GM18951 (cell line): ENCODE data around the gene FAM107B.

Source experiments
- POLR2A ChIP-seq: IDR thresholded peaks from 4 replicates; pipeline ENCODE4 v1.6.1; 2011; ENCODE audit warnings: mild to moderate bottlenecking; ENCODE audit not compliant: insufficient read length, insufficient read depth; ENCODE audit errors: extremely low read depth
- in situ Hi-C: fragments of 300-500 bp; cut with MboI; formaldehyde crosslinking; loops from one replicate; pipeline ENCODE4 v1.12.0; 2022; ENCODE audit warnings: low sequenced_read_pairs, mixed read lengths, inconsistent platforms; ENCODE audit not compliant: unreplicated experiment

Gene FAM107B

DNA sequence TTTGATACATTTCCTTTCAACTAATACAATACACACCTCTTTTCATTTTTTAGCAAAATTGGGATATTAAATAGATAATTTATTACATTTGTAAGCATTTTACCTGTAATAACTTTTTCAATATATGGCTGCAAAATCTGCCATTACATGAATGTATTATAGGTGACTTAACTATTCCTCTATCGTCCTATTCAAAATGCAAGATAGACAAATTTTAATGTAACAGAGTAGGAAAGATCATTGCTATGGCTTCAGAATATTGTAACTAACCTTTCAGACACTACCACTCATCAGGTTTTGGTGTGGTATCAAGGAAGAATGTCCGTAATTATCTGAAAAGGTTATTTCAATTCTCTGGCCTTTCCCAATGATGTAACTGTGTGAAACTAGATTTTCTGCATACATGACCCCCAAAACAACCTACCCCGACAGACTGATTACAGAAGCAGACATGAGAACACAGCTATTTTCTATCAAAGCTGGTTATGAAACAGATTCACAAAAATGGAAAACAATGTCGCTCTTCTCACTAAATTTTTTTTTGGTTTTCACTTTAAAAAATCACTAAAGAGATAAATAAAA, 211.2 kb downstream of the FAM107B start:
- in situ Hi-C loops, result no loop called here
- no peak for TF ChIP-seq POLR2A

DNA sequence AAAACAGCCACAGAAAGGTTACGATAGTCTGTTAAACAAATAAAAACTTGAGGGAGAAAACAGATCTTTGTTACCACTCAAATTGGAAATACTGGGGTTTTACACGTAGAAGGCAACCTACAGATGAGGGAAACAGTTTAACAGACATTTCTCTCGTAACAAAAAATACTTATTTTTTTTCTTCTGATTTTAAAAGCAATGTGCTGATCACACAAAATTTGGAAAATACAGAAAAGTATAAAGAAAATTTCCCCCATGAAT, 211.7 kb downstream of the FAM107B start:
- in situ Hi-C loops, result no loop called here
- no peak for TF ChIP-seq POLR2A

DNA sequence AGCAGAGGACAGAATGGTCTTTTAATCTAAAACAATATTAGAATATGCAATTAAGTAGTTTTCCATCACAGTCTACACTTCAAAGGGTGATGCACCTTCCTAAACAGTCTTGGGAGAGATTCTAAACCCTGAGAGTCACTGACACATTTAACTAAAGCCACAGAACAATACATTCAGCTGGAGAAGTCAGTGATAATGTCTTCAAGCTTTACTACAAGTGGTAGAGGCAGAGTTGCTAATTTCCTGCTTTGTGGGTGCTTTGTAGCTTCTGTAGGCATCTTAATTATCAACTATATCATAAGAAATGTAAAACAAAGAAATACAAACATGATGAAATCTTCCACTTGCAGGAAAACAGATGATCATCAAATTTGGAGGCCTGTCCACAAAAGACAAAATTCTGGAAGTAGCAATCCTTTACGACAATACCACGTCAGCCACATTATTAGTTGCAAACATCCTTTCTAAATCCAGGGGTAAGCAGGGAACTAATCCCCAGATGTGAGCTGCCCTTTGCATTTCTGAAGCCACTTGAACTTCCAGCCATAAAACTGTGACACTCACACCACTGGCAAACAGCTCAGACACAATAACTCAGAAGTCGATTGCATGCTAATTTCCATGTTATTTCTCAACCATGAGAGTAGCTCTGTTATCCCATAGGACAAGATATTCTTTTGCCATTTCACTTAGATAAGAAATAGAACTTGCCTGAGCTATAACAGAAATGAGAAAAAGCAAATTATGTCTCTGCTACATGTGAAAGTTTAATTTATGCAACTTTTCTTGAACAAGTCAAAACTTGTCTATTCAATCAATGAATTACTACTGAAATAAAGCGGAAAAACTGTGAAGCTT, 212.2 kb downstream of the FAM107B start:
- no peak for TF ChIP-seq POLR2A
- in situ Hi-C loops, result no loop called here

DNA sequence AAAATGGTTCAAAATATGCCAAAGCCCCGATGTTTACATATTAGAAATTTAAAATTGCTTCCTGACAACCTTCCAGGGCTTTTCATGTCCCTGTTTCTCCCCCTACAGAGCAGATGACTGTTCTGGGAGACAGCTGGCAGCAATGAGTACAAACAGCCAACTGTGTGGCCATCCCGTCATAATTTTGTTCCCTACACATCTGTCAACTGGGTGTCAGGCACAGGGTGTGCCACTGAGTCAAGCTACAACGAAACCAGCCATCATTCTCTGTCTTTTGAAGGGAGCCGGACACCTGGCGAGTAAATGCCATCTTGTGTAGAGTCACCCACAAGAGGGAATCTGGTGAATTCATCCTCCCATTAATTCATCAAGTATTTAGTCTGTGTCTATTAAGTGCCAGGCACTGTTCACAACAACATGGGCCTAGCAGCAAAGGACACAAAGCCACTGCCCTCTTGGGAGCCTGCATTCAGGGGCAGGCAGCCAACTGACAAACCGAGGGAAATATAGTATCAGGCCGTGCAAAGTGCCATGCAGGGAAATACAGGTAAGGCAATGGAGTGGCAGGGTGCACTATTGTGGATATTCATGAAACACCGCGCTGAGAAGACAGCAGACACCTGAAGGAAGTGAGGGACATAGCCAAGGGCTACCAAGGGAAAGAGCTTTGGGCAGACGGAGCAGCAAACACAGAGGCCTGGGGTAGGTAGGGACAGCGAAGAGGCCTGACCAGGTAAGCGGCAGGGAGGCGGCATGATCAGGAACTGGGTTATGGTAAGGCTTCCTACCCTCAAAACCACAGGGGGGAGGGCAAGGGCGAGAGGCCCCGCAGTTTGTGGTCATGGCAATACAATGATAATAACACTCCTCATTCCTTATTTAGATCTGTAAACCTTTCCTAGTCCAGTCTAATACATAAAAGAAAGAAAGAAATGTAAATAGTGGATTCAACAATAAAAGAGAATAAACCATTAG, 213.6 kb downstream of the FAM107B start:
- in situ Hi-C loops, result no loop called here
- no peak for TF ChIP-seq POLR2A

DNA sequence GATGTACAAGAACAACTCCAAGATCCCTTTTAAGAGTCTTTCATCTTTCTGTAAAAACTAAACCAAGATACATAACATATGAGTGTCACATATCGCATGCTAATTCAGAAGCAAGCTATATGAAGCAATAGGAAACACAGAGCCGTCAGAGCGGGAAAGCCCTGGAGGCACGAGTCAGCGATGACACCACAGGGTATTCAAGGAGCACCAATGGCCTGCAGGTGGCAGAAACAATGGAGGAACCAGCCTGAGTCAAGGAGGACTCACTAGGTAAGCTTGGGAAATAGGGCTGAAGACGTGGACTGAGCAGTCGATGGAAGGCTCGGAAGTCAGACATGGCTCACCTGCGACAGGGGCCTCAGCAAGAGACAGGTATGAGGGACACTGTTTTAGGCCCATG, 214.4 kb downstream of the FAM107B start:
- in situ Hi-C loops, result no loop called here
- no peak for TF ChIP-seq POLR2A

DNA sequence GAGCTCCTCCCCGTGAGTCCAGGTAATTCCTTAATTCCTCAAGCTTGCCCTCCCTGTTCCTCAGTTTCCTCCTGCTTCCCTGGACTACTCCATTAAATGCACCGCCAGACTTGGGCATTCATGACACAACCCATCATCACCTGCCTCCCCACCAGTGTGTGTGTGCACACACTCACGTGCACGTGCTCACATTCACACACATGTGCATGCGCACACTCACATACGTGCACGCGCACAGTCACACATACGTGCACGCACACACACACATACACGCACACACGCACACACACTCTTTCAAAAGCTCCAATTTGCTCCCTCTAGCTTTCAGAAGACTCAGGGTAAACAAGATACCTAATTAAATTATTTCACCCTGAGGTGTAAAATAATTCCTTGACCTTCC, 216.7 kb downstream of the FAM107B start:
- no peak for TF ChIP-seq POLR2A
- in situ Hi-C loops, result no loop called here

DNA sequence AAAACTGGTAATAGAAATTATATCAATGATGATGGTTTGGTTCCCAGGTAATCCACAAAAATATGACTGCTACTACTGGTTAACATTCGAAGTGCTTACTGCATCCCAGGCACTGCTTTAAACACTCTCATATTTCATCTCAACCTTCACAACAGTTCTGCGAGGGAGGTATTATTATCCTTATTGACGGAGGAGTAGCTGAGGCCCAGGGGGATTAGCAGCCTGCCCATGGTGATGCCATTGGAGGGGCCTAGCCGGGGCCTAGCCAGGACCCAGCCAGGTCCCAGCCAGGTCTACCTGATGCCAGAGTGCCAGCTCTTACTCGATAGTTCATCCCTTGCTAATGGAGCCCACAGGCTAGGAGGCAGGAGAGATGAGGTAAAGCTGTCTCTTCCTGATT, 217.1 kb downstream of the FAM107B start:
- TF ChIP-seq POLR2A, result no peak
- in situ Hi-C loops, result no loop called here

DNA sequence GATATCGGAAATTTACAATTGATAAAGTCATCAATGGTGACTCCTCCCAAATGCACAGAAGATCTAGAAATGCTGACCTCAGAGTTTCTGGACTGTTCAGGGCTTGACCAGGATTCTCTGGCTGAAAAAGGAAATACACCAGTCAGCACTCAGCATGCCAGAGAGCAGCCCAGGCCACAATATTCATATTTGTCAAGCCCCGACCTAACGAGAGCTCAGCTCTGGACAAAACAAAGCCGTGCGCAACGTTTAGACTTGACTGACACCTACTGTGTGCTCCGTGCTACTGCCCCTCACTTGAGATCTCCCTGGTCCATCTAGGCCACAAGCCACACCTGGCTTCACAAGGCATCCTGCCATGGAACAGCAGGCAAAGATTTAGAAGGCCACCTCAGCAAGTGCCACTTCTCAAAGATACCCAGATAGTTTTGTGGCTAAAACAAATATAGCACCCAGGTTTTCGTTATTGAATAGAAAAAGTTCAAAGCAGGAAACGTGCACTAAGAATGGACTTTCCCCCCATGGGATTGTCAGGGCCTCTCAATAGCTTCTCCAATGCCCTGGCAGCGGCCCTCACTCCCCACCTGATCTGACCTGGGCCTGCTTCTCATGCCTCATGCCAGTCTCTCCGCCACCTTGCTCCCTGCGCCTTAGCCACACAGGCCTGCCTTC, 218.3 kb downstream of the FAM107B start:
- in situ Hi-C loops, result no loop called here

DNA sequence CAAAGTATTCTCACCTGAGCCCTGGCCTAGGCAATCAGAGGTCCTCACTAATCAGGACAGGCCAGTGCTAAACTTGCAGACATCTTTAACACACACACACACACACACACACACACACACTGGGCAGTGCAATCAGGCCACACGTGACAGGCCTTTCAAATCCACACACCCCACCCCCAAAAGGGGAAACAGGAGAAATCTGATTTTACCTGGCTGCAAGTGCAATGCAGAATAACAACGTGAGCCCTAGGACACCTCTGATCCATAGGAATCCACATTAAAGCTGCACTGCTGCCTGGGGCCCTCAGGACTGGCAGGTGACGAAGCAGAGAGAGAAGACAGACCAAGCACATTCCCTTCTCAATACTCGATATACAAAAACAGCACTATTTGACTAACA, 218.9 kb downstream of the FAM107B start:
- in situ Hi-C loops, result no loop called here
- no peak for TF ChIP-seq POLR2A

More for the DNA sequence above, 218.3 kb downstream of the FAM107B start:
- TF ChIP-seq POLR2A, result no peak

DNA sequence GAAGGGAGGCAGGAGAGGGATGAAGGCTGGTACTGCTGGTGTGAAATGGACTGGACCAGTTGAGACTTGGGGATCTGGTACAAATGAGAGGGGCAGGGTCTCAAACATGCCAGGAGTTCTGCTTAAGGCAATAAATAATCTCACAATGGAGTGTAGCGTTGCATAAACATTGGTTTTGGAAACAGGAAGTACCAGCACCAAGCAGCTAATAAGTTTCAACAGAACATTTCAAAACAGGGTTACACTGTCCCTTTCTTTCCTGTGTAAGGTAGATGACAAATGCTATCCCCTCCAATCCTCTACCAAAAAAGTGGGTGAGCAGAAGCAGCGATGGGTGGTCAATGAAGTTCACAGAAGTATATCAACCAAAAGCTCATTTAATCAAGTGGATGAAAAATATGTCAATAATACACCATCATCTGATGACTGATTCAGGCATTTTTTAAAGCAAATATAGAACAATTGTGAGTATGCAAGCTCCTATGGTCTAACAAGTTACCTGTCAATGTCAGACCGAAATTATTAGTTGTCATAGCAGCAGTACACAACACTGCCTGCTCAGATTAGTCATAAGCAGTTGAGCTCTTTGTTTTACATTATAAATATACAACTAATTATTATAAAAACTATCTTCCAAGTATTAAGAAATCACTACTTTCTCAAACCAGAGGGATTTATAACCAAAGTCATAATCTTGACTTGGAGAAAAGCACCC, 220.0 kb downstream of the FAM107B start:
- in situ Hi-C loops, result no loop called here

DNA sequence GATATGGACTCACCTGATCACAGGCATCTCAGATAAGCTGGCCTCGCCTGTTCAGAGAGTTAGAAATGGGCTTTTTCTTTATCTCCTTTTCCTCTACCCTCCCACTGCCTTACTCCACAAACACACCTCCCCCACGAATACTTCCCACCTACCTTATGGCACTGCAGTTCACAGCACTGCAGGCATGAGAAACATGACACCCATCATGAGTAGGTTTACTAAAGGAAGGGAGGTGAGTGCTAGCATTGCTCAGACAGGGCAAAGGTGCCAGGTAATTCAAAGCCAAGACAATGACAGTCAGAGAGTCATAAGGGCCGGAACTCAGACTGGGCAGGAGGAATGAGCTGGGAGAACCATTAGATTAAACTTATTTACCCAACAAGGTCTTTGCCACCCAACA, 220.6 kb downstream of the FAM107B start:
- in situ Hi-C loops, result no loop called here
- TF ChIP-seq POLR2A, result no peak

More for the DNA sequence above, 220.0 kb downstream of the FAM107B start:
- TF ChIP-seq POLR2A, result no peak

DNA sequence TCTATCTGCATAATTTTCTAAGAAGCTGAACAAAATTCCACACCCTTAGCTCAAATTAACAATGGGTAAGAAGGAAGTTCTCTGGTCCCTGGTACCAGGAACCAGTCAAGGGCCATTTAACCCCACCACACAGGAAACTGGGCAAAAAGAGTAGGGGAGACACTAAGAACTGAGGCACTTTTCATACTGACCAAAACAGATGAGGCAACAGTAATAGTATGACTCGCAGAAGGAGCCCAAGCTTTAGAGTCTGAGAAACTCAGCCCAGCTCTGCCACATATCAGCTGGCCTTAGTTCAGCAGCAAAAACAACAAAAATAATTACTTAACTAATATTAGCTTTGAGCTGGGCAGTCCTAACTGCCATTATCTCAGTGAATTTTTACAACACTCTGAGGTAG, 221.2 kb downstream of the FAM107B start:
- in situ Hi-C loops, result no loop called here

More for the DNA sequence above, 221.2 kb downstream of the FAM107B start:
- TF ChIP-seq POLR2A, result no peak
